Stimulated activated CD4-positive, alpha-beta T cell treated with anti-CD3 and anti-CD28 coated beads, Interleukin-4, amount 100 ng/mL, for 24 hours (primary cell): ENCODE data around the gene PLPP4.
"Not testable (repeated sequence)": the region's sequence is repeated elsewhere in the genome, so short reads cannot be mapped to it uniquely, and the experiment has no call there.

ENCODE experiments used
- DNase-seq: peaks from one replicate; pipeline ENCODE4 v3.0.0-alpha.2; 2020

Gene PLPP4

GRCh38 chr10:120492346-120492745 is 35.3 kb downstream of the PLPP4 start:
- no peak for DNase-seq

- no peak for DNase-seq
Measured at GRCh38 chr10:120493411-120494312, 36.6 kb downstream of the PLPP4 start.

- DNase-seq: no peak
Measured at GRCh38 chr10:120494313-120494710, 37.3 kb downstream of the PLPP4 start.

- DNase-seq: no peak
Measured at GRCh38 chr10:120495226-120496009, 38.4 kb downstream of the PLPP4 start.

GRCh38 chr10:120499883-120500282 is 42.9 kb downstream of the PLPP4 start:
- no peak for DNase-seq

- DNase-seq: no peak
Measured at GRCh38 chr10:120503689-120504088, 46.7 kb downstream of the PLPP4 start.

- not testable (repeated sequence) for DNase-seq
Measured at GRCh38 chr10:120504227-120504626, 47.2 kb downstream of the PLPP4 start.

GRCh38 chr10:120505056-120505455 is 48.0 kb downstream of the PLPP4 start:
- DNase-seq: no peak

- DNase-seq: no peak
Measured at GRCh38 chr10:120505866-120506265, 48.8 kb downstream of the PLPP4 start.

- DNase-seq: no peak
Measured at GRCh38 chr10:120506674-120507073, 49.6 kb downstream of the PLPP4 start.

GRCh38 chr10:120507175-120507574 is 50.1 kb downstream of the PLPP4 start:
- no peak for DNase-seq

GRCh38 chr10:120507651-120508050 is 50.6 kb downstream of the PLPP4 start:
- DNase-seq: no peak

GRCh38 chr10:120508393-120508792 is 51.4 kb downstream of the PLPP4 start:
- no peak for DNase-seq

GRCh38 chr10:120508966-120509365 is 51.9 kb downstream of the PLPP4 start:
- DNase-seq: no peak

- DNase-seq: no peak
Measured at GRCh38 chr10:120511165-120511564, 54.1 kb downstream of the PLPP4 start.

GRCh38 chr10:120513307-120513796 is 56.3 kb downstream of the PLPP4 start:
- no peak for DNase-seq

GRCh38 chr10:120514035-120514620 is 57.1 kb downstream of the PLPP4 start:
- DNase-seq: no peak

GRCh38 chr10:120514959-120515358 is 57.9 kb downstream of the PLPP4 start:
- no peak for DNase-seq

- DNase-seq: no peak
Measured at GRCh38 chr10:120515741-120516140, 58.7 kb downstream of the PLPP4 start.

- no peak for DNase-seq
Measured at GRCh38 chr10:120516426-120516825, 59.4 kb downstream of the PLPP4 start.

GRCh38 chr10:120517196-120517595 is 60.2 kb downstream of the PLPP4 start:
- DNase-seq: no peak

GRCh38 chr10:120517881-120518484 is 61.0 kb downstream of the PLPP4 start:
- no peak for DNase-seq

GRCh38 chr10:120521880-120522279 is 64.9 kb downstream of the PLPP4 start:
- DNase-seq: no peak
